DOHH2 (cell line): ENCODE data around the gene CD320.

Source experiments
- H3F3A ChIP-seq: fragments of 200-600 bp; sonication (generic), shearing (Covaris generic); 2 replicates; pipeline ENCODE4 v1.6.0; 2016; ENCODE audit warnings: antibody characterized with exemption, mild to moderate bottlenecking; ENCODE audit not compliant: control insufficient read depth, insufficient read depth
- H3K27ac ChIP-seq: fragments of 200-600 bp; sonication (generic); 2 replicates; pipeline ENCODE4 v1.5.1; 2014; ENCODE audit warnings: low read depth, mild to moderate bottlenecking, low read length, moderate library complexity
- H3K27me3 ChIP-seq: fragments of 200-600 bp; sonication (generic); 2 replicates; pipeline ENCODE4 v1.6.1; 2014; ENCODE audit warnings: mild to moderate bottlenecking, low read length, mixed read lengths; ENCODE audit not compliant: control insufficient read depth
- H3K36me3 ChIP-seq: fragments of 200-600 bp; sonication (generic); 2 replicates; pipeline ENCODE4 v1.6.1; 2014; ENCODE audit warnings: mild to moderate bottlenecking, low read length, moderate library complexity, mixed read lengths; ENCODE audit not compliant: control insufficient read depth
- H3K4me1 ChIP-seq: fragments of 200-600 bp; sonication (generic); 2 replicates; pipeline ENCODE4 v1.6.1; 2014; ENCODE audit warnings: mild to moderate bottlenecking, low read length, mixed read lengths; ENCODE audit not compliant: control insufficient read depth
- H3K4me2 ChIP-seq: fragments of 200-600 bp; sonication (generic); 2 replicates; pipeline ENCODE4 v1.6.0; 2014; ENCODE audit warnings: mild to moderate bottlenecking, low read length, moderate library complexity
- H3K4me3 ChIP-seq: fragments of 200-600 bp; sonication (generic); 2 replicates; pipeline ENCODE4 v1.5.1; 2014; ENCODE audit warnings: mild to moderate bottlenecking, low read length, mixed read lengths
- H3K79me2 ChIP-seq: fragments of 200-600 bp; sonication (generic); 2 replicates; pipeline ENCODE4 v1.6.1; 2014; ENCODE audit warnings: mild to moderate bottlenecking, low read length, mixed read lengths; ENCODE audit not compliant: control insufficient read depth
- H3K9me2 ChIP-seq: fragments of 200-600 bp; sonication (generic); replicated peaks from 2 replicates; pipeline ENCODE4 v1.6.1; 2014; ENCODE audit warnings: mild to moderate bottlenecking, low read length, mixed read lengths; ENCODE audit not compliant: control insufficient read depth
- H3K9me3 ChIP-seq: fragments of 200-600 bp; sonication (generic); 2 replicates; pipeline ENCODE4 v1.6.1; 2014; ENCODE audit warnings: antibody characterized with exemption, low read length, mixed read lengths; ENCODE audit not compliant: control insufficient read depth, insufficient read depth
- H4K20me1 ChIP-seq: fragments of 200-600 bp; sonication (generic); 2 replicates; pipeline ENCODE4 v1.6.0; 2014; ENCODE audit warnings: low read depth, mild to moderate bottlenecking, antibody characterized with exemption, low read length, moderate library complexity; ENCODE audit not compliant: control insufficient read depth, insufficient read depth
- CTCF ChIP-seq: fragments of 200-600 bp; sonication (generic); IDR thresholded peaks from one replicate; pipeline ENCODE4 v1.5.1; 2014; ENCODE audit warnings: antibody characterized with exemption, mild to moderate bottlenecking, low read depth, low read length; ENCODE audit not compliant: poor library complexity, severe bottlenecking
- EZH2phosphoT487 ChIP-seq: fragments of 200-600 bp; sonication (generic); IDR thresholded peaks from 2 replicates; pipeline ENCODE4 v1.6.1; 2017; ENCODE audit warnings: borderline replicate concordance, mild to moderate bottlenecking, antibody characterized with exemption, low read length, moderate library complexity, mixed read lengths

Gene CD320

GRCh38 chr19:8322638-8322997 lies 14.5 kb upstream of the CD320 start:
- Histone ChIP-seq H3K36me3 (peaks cover 48% of the 10 kb centered on the region), H3K4me1 (peaks cover 61% of the 10 kb centered on the region), H3F3A (peaks cover 40% of the 10 kb centered on the region), H3K9me2 (no peaks in the 10 kb centered on the region), H3K27me3 (peaks cover 3% of the 10 kb centered on the region; the same call in 1 of the 2 replicates), H3K4me3 (peak overlapping the region; percentile 92), H4K20me1 (peaks cover 23% of the 10 kb centered on the region), H3K9me3 (no peaks in the 10 kb centered on the region), H3K4me2 (peak overlapping the region; percentile 82), H3K27ac (peak overlapping the region; percentile 67), H3K79me2 (peaks cover 54% of the 10 kb centered on the region)
- TF ChIP-seq CTCF (no peak), EZH2phosphoT487 (no peak)

GRCh38 chr19:8321986-8322637 lies 14.0 kb upstream of the CD320 start:
- Histone ChIP-seq H3K79me2 (peaks cover 59% of the 10 kb centered on the region), H3K4me1 (peaks cover 66% of the 10 kb centered on the region), H3K27me3 (peaks cover 3% of the 10 kb centered on the region; the same call in 1 of the 2 replicates), H3K4me2 (peak overlapping the region; percentile 82), H3K27ac (peak overlapping the region; percentile 67), H3K9me3 (no peaks in the 10 kb centered on the region), H3K4me3 (peak overlapping the region; percentile 92), H3K36me3 (peaks cover 51% of the 10 kb centered on the region), H4K20me1 (peaks cover 23% of the 10 kb centered on the region), H3F3A (peaks cover 42% of the 10 kb centered on the region), H3K9me2 (no peaks in the 10 kb centered on the region)
- TF ChIP-seq EZH2phosphoT487, result no peak
- no peak for TF ChIP-seq CTCF

- peaks cover 42% of the 10 kb centered on the region for H3F3A ChIP-seq
These were observed 13.2 kb upstream of the CD320 start, which contains the start of the genes NDUFA7 and RPS28 for GRCh38 chr19:8321067-8321985. Gene NDUFA7, minus strand, starts transcription at chr19:8321375. Its CDS starts 17 bp downstream, at chr19:8321358. Gene RPS28, plus strand, starts transcription at chr19:8321496. Its CDS starts 35 bp downstream, at chr19:8321531.

More at GRCh38 chr19:8321067-8321985, 13.2 kb upstream of the CD320 start, which contains the start of the genes NDUFA7 and RPS28:
- Histone ChIP-seq H3K36me3 (peaks cover 57% of the 10 kb centered on the region), H3K9me3 (no peaks in the 10 kb centered on the region), H3K9me2 (no peaks in the 10 kb centered on the region), H3K79me2 (peaks cover 66% of the 10 kb centered on the region), H3K4me3 (peak within 1 kb of the TSS; percentile 92), H3K27ac (peak within 1 kb of the TSS; percentile 67), H4K20me1 (peaks cover 23% of the 10 kb centered on the region), H3K4me2 (peak within 1 kb of the TSS; percentile 84), H3K27me3 (no peaks in the 10 kb centered on the region), H3K4me1 (peaks cover 73% of the 10 kb centered on the region)
- TF ChIP-seq EZH2phosphoT487, result no peak
- TF ChIP-seq CTCF, result peak; percentile 23
